Measurements from ENCODE around the gene SULT4A1. TPM values are rescaled to one million over a fixed set of nuclear protein-coding genes. Genes with fewer than 3 reads are reported as not detected.

SULT4A1 gene
- polyA plus RNA-seq, 1 of the 3 experiments (the other 2 are of a cell fraction) = 3.9 TPM

- H3K36me3 ChIP-seq (replicated peaks in 1 of 2; ENCODE audit: control insufficient read depth in 1 of 2, insufficient read depth in 2 of 2, low read length in 1 of 2) = no peaks in the 10 kb centered on the region
- no peaks in the 10 kb centered on the region for H3K9me2 ChIP-seq
- CTCF ChIA-PET = no interaction called here
- no peaks in the 10 kb centered on the region for H3K27me3 ChIP-seq (ENCODE audit: insufficient read depth)
- H4K20me1 ChIP-seq (ENCODE audit: insufficient read depth) = no peaks in the 10 kb centered on the region
- H3K4me1 ChIP-seq (ENCODE audit: control insufficient read depth in 1 of 2, insufficient read depth in 2 of 2, low read depth in 1 of 2, low read length in 1 of 2) = no peaks in the 10 kb centered on the region; a peak in 1 of 4 replicates
- POLR2A ChIA-PET = no interaction called here
- no peaks in the 10 kb centered on the region for H3K79me2 ChIP-seq (ENCODE audit: insufficient read depth)
- no peak for DNase-seq
- no peak overlapping the region for H3K27ac ChIP-seq (ENCODE audit: low read depth in 2 of 2, low read length in 1 of 2)
- no peak overlapping the region for H3K4me2 ChIP-seq
- no peak overlapping the region for H3K4me3 ChIP-seq (ENCODE audit: low read depth in 2 of 2, low read length in 1 of 2)
- H3K9ac ChIP-seq = no peak overlapping the region
- peaks cover 4% of the 10 kb centered on the region for H3F3A ChIP-seq (replicated peaks; ENCODE audit: insufficient read depth)
- TF ChIP-seq FOXM1 (IDR thresholded peaks at IDR 0.05; ENCODE audit: low read depth) (no peak), CHD2 (IDR thresholded peaks at IDR 0.05; ENCODE audit: low read length, partially characterized antibody) (no peak), RXRA (IDR thresholded peaks at IDR 0.05; ENCODE audit: borderline replicate concordance, low read depth) (no peak), RCOR1 (IDR thresholded peaks at IDR 0.05; ENCODE audit: low read length) (no peak), RFX5 (IDR thresholded peaks at IDR 0.05; ENCODE audit: low read length) (no peak), MXI1 (IDR thresholded peaks at IDR 0.05; ENCODE audit: low read depth, low read length) (no peak), SIN3A (IDR thresholded peaks at IDR 0.05; ENCODE audit: borderline replicate concordance, low read depth, low read length) (no peak), FOSL2 (IDR thresholded peaks at IDR 0.05; ENCODE audit: borderline replicate concordance, low read depth) (no peak), YY1 (IDR thresholded peaks at IDR 0.05; ENCODE audit: low read depth) (no peak), JUND (IDR thresholded peaks at IDR 0.05) (no peak)
- TF ChIP-seq, protein P1, sequence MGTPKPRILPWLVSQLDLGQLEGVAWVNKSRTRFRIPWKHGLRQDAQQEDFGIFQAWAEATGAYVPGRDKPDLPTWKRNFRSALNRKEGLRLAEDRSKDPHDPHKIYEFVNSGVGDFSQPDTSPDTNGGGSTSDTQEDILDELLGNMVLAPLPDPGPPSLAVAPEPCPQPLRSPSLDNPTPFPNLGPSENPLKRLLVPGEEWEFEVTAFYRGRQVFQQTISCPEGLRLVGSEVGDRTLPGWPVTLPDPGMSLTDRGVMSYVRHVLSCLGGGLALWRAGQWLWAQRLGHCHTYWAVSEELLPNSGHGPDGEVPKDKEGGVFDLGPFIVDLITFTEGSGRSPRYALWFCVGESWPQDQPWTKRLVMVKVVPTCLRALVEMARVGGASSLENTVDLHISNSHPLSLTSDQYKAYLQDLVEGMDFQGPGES (IDR thresholded peaks at IDR 0.05; ENCODE audit: low read depth, low read length) = no peak
- TF ChIP-seq, protein P2, sequence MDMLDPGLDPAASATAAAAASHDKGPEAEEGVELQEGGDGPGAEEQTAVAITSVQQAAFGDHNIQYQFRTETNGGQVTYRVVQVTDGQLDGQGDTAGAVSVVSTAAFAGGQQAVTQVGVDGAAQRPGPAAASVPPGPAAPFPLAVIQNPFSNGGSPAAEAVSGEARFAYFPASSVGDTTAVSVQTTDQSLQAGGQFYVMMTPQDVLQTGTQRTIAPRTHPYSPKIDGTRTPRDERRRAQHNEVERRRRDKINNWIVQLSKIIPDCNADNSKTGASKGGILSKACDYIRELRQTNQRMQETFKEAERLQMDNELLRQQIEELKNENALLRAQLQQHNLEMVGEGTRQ (IDR thresholded peaks at IDR 0.05; ENCODE audit: borderline replicate concordance, low read depth, low read length) = no peak
- TF ChIP-seq, protein P3, sequence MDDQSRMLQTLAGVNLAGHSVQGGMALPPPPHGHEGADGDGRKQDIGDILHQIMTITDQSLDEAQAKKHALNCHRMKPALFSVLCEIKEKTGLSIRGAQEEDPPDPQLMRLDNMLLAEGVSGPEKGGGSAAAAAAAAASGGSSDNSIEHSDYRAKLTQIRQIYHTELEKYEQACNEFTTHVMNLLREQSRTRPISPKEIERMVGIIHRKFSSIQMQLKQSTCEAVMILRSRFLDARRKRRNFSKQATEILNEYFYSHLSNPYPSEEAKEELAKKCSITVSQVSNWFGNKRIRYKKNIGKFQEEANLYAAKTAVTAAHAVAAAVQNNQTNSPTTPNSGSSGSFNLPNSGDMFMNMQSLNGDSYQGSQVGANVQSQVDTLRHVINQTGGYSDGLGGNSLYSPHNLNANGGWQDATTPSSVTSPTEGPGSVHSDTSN (IDR thresholded peaks at IDR 0.05) = no peak
- TF ChIP-seq, protein P4, sequence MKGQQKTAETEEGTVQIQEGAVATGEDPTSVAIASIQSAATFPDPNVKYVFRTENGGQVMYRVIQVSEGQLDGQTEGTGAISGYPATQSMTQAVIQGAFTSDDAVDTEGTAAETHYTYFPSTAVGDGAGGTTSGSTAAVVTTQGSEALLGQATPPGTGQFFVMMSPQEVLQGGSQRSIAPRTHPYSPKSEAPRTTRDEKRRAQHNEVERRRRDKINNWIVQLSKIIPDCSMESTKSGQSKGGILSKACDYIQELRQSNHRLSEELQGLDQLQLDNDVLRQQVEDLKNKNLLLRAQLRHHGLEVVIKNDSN (IDR thresholded peaks at IDR 0.05; ENCODE audit: borderline replicate concordance, low read depth) = no peak
- H2AFZ ChIP-seq (ENCODE audit: low read depth) = no peak overlapping the region
- no peaks in the 10 kb centered on the region for H3K9me3 ChIP-seq
- WGBS (ENCODE audit: low lambda C conversion rate) = 78% methylated on average over 6 of the region's 7 CpGs
These were observed 67.0 kb downstream of the SULT4A1 start for GRCh38 chr22:43795320-43795719.

DNA sequence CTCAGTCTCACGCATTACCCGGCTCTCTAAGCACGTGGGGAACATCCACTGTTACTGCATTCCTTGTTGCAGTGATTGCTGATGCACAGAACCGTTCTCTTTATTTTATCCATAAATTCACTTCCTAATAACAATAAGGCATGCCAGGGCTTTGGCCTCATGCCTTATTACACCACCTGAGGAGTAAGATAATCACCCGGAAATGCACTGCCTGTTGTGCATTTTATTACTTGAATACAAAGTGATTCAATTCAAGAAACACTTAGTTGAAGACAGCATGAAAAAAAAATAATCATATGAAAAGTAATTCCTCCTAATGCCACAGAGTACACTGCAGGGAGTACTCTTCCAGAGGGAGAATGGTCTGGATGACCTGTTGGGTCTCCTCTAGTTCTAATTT lies 69.4 kb downstream of the SULT4A1 start:
- Histone ChIP-seq H3K9me3 (no peaks in the 10 kb centered on the region), H3K9me2 (no peaks in the 10 kb centered on the region), H4K20me1 (ENCODE audit: insufficient read depth) (no peaks in the 10 kb centered on the region), H3K4me2 (no peak overlapping the region), H3F3A (replicated peaks; ENCODE audit: insufficient read depth) (peaks cover 14% of the 10 kb centered on the region), H3K27ac (ENCODE audit: low read depth in 2 of 2, low read length in 1 of 2) (no peak overlapping the region), H3K4me3 (ENCODE audit: low read depth in 2 of 2, low read length in 1 of 2) (no peak overlapping the region), H3K9ac (no peak overlapping the region), H3K79me2 (ENCODE audit: insufficient read depth) (no peaks in the 10 kb centered on the region), H3K4me1 (ENCODE audit: control insufficient read depth in 1 of 2, insufficient read depth in 2 of 2, low read depth in 1 of 2, low read length in 1 of 2) (peaks cover 0 to 3% of the 10 kb centered on the region in 2 experiments; a peak in 1 of 4 replicates), H3K27me3 (ENCODE audit: insufficient read depth) (no peaks in the 10 kb centered on the region), H2AFZ (ENCODE audit: low read depth) (no peak overlapping the region), H3K36me3 (replicated peaks in 1 of 2; ENCODE audit: control insufficient read depth in 1 of 2, insufficient read depth in 2 of 2, low read length in 1 of 2) (no peaks in the 10 kb centered on the region)
- 73% methylated on average over 5 of the region's 5 CpGs for WGBS (ENCODE audit: low lambda C conversion rate)
- no peak for DNase-seq
- ChIA-PET CTCF (no interaction called here), POLR2A (no interaction called here)
- TF ChIP-seq RFX5 (IDR thresholded peaks at IDR 0.05; ENCODE audit: low read length) (no peak), GATA2 (CRISPR knock-in tag; IDR thresholded peaks at IDR 0.05) (no peak), RAD21 (IDR thresholded peaks at IDR 0.05; ENCODE audit: low read length) (no peak), TAF1 (IDR thresholded peaks at IDR 0.05; ENCODE audit: borderline replicate concordance, low read depth, low read length) (no peak), MXI1 (IDR thresholded peaks at IDR 0.05; ENCODE audit: low read depth, low read length) (no peak)

All from SK-N-SH (cell line).